HepG2 (cell line): ENCODE measurements around the gene FAM234A. TPM values are rescaled to one million over a fixed set of nuclear protein-coding genes. Genes with fewer than 3 reads are reported as not detected.

Source experiments
- ATAC-seq: fragments of 200-7000 bp; cut with Tn5 transposase; 3 replicates; pipeline ENCODE4 v1.9.1; 2020; ENCODE audit warnings: mild to moderate bottlenecking, moderate library complexity
- BruUV-seq: library from RNA; stranded (reverse); fragments of 400-500 nt; replicated peaks from 2 replicates; lab custom pipeline; 2021; lab: Mats Ljungman, UMichigan
- CTCF ChIA-PET: fragments of 300-600 bp; formaldehyde crosslinking; extraction: SDS; loops from one replicate; lab custom pipeline; 2021; ENCODE audit warnings: low total read pairs, inconsistent platforms, low intra/inter-chr PET ratio; lab: Yijun Ruan, JAX
- POLR2A ChIA-PET: fragments of 350-600 bp; sonication (Branson Sonifier 250); formaldehyde crosslinking; loops from one replicate; lab custom pipeline; 2020; ENCODE audit warnings: antibody characterized with exemption, inconsistent platforms; lab: Yijun Ruan, JAX
- DNase-seq: peaks from one replicate; pipeline ENCODE4 v3.0.0-alpha.2; 2015; ENCODE audit warnings: low spot score
- FAIRE-seq: peaks from 3 replicates; lab custom pipeline; 2011; peaks lifted over from hg19 to GRCh38; lab: Jason Lieb, UNC
- H2AFZ ChIP-seq: one replicate; pipeline ENCODE4 v1.6.1; 2011; ENCODE audit warnings: low read length, inconsistent platforms
- H3K27ac ChIP-seq: fragments of 300-600 bp; 3 replicates; pipeline ENCODE4 v1.8.0; 2011; ENCODE audit warnings: mixed run types, mild to moderate bottlenecking, mixed read lengths, low read length, inconsistent platforms; ENCODE audit not compliant: insufficient read depth; ENCODE audit errors: extremely low read length
- H3K27me3 ChIP-seq, 2 experiments: fragments of 200-600 bp in 1 of 2; 2 replicates in 1 of 2; 3 replicates in 1 of 2; pipeline versions ENCODE4 v1.6.0 to v1.8.0; 2011; ENCODE audit warnings: low read length in 2 of 2, mild to moderate bottlenecking in 2 of 2, moderate library complexity in 2 of 2, inconsistent platforms in 1 of 2; ENCODE audit not compliant: insufficient read depth in 2 of 2, control insufficient read depth in 1 of 2
- H3K36me3 ChIP-seq, 2 experiments: fragments of 200-600 bp in 1 of 2; replicated peaks in 1 of 2; 2 replicates in 1 of 2; 3 replicates in 1 of 2; pipeline versions ENCODE4 v1.5.1 to v1.8.0; 2011; ENCODE audit warnings: low read length in 2 of 2, inconsistent platforms in 1 of 2; ENCODE audit not compliant: insufficient read depth in 2 of 2, control insufficient read depth in 1 of 2
- H3K4me1 ChIP-seq: 2 replicates; pipeline ENCODE4 v1.5.1; 2012; ENCODE audit warnings: low read length, inconsistent platforms; ENCODE audit not compliant: insufficient read depth
- H3K4me2 ChIP-seq: 2 replicates; pipeline ENCODE4 v1.6.0; 2011; ENCODE audit warnings: low read depth, low read length, inconsistent platforms
- H3K4me3 ChIP-seq, 3 experiments: fragments of 200-600 bp in 1 of 3; sonication (generic), shearing (Covaris generic) in 1 of 3; replicated peaks in 1 of 3; 2 replicates each; pipeline ENCODE4 v1.5.1; 2011 to 2016; ENCODE audit warnings: low read length in 3 of 3, inconsistent platforms in 2 of 3, low read depth in 2 of 3, mild to moderate bottlenecking in 2 of 3, control low read depth in 1 of 3, mixed read lengths in 1 of 3; ENCODE audit not compliant: insufficient read depth in 1 of 3
- H3K79me2 ChIP-seq: one replicate; pipeline ENCODE4 v1.6.1; 2011; ENCODE audit warnings: low read length, inconsistent platforms; ENCODE audit not compliant: insufficient read depth
- H3K9ac ChIP-seq: 2 replicates; pipeline ENCODE4 v1.6.0; 2011; ENCODE audit warnings: mild to moderate bottlenecking, low read depth, low read length, inconsistent platforms; ENCODE audit not compliant: insufficient read depth
- H3K9me3 ChIP-seq: 2 replicates; pipeline ENCODE4 v1.5.1; 2012; ENCODE audit warnings: mild to moderate bottlenecking, low read length
- H4K20me1 ChIP-seq: 2 replicates; pipeline ENCODE4 v1.6.0; 2011; ENCODE audit warnings: inconsistent platforms, mild to moderate bottlenecking, low read length, moderate library complexity; ENCODE audit not compliant: insufficient read depth
- EED ChIP-seq: sonication (generic); formaldehyde crosslinking; IDR thresholded peaks from 2 replicates; pipeline ENCODE4 v1.5.0; 2020; ENCODE audit warnings: mild to moderate bottlenecking, missing genetic modification reagents
- HOXA3 ChIP-seq: sonication (generic); formaldehyde crosslinking; IDR thresholded peaks from 2 replicates; pipeline ENCODE4 v1.5.0; 2020; ENCODE audit warnings: missing genetic modification reagents
- KLF13 ChIP-seq: sonication (generic); formaldehyde crosslinking; IDR thresholded peaks from 2 replicates; pipeline ENCODE4 v1.4.0; 2020; ENCODE audit warnings: mild to moderate bottlenecking, missing genetic modification reagents
- MAZ ChIP-seq, 2 experiments: sonication (generic) in 1 of 2; formaldehyde crosslinking in 1 of 2; IDR thresholded peaks; 2 replicates each; pipeline versions ENCODE4 v1.5.0 to v1.6.1; 2012 to 2020; ENCODE audit warnings: low read depth in 2 of 2, mild to moderate bottlenecking in 2 of 2, borderline replicate concordance in 1 of 2, improper control_type of control experiment in 1 of 2, low read length in 1 of 2, missing genetic modification reagents in 1 of 2, moderate library complexity in 1 of 2
- PCBP2 ChIP-seq: fragments of 200-400 bp; formaldehyde crosslinking; optimal IDR thresholded peaks from 2 replicates; pipeline ENCODE3; 2018; ENCODE audit warnings: low read length, low read depth; ENCODE audit not compliant: poor library complexity, severe bottlenecking
- RORA ChIP-seq: sonication (generic); formaldehyde crosslinking; IDR thresholded peaks from 2 replicates; pipeline ENCODE4 v1.5.0; 2020; ENCODE audit warnings: mild to moderate bottlenecking, missing genetic modification reagents, moderate library complexity
- SIN3B ChIP-seq: fragments of 150-350 bp; IDR thresholded peaks from 2 replicates; pipeline ENCODE4 v1.6.1; 2014; ENCODE audit warnings: low read length
- TEAD2 ChIP-seq: sonication (generic); formaldehyde crosslinking; IDR thresholded peaks from 2 replicates; pipeline ENCODE4 v1.9.0; 2021; ENCODE audit warnings: missing genetic modification reagents
- XRCC5 ChIP-seq: fragments of 200-400 bp; formaldehyde crosslinking; optimal IDR thresholded peaks from 2 replicates; pipeline ENCODE3; 2017; ENCODE audit warnings: mild to moderate bottlenecking, low read length
- ZBTB8A ChIP-seq: sonication (generic); formaldehyde crosslinking; IDR thresholded peaks from 2 replicates; pipeline ENCODE4 v1.4.0; 2020; ENCODE audit warnings: mild to moderate bottlenecking, low read depth, missing genetic modification reagents, borderline replicate concordance
- ZFP1 ChIP-seq: IDR thresholded peaks from 2 replicates; pipeline ENCODE4 v1.6.1; 2016
- ZFP41 ChIP-seq: sonication (generic); formaldehyde crosslinking; IDR thresholded peaks from 2 replicates; pipeline ENCODE4 v1.4.0; 2020; ENCODE audit warnings: mild to moderate bottlenecking, missing genetic modification reagents, borderline replicate concordance
- ZKSCAN5 ChIP-seq: sonication (generic); formaldehyde crosslinking; IDR thresholded peaks from 2 replicates; pipeline ENCODE4 v1.5.1; 2020; ENCODE audit warnings: mild to moderate bottlenecking, missing genetic modification reagents
- ZNF224 ChIP-seq: sonication (generic); formaldehyde crosslinking; IDR thresholded peaks from 2 replicates; pipeline ENCODE4 v1.5.0; 2020; ENCODE audit warnings: mild to moderate bottlenecking, missing genetic modification reagents
- ZNF547 ChIP-seq: sonication (generic); formaldehyde crosslinking; IDR thresholded peaks from 2 replicates; pipeline ENCODE4 v1.5.1; 2020; ENCODE audit warnings: mild to moderate bottlenecking, missing genetic modification reagents
- WGBS: methylation state at CpG from one replicate; pipeline ENCODE4 v1.1.6; 2017; ENCODE audit warnings: low lambda C conversion rate; 5-methylcytosine and 5-hydroxymethylcytosine counted together
- in situ Hi-C: cut with HindIII; loops from 2 replicates; pipeline ENCODE4 v1.10.0; 2017; ENCODE audit warnings: low pct_unique_long_range_greater_than_20kb; ENCODE audit not compliant: extremely low pct_ligation_motif_present
- intact Hi-C: fragments of 100-400 bp; cut with micrococcal nuclease; formaldehyde crosslinking; loops from one replicate; pipeline ENCODE4 v1.10.0; 2022; ENCODE audit not compliant: unreplicated experiment
- polyA plus RNA-seq, 8 experiments: library from polyadenylated mRNA; depleted of rRNA in 3 of 8; stranded (reverse) in 7 of 8; unstranded in 1 of 8; fragments of >200 nt; fragmentation: Illumina TruSeq in 4 of 8; extraction: Trizol in 4 of 8; gene quantifications; 2 replicates each; pipeline versions ENCODE4 v1.2.1 to v1.2.3, GENCODE V29; 2011 to 2016; ENCODE audit warnings: low read depth in 4 of 8, missing spikeins in 1 of 8, mixed read lengths in 1 of 8; ENCODE audit not compliant: insufficient read depth in 1 of 8
- total RNA-seq, 5 experiments: library from RNA; depleted of rRNA; stranded (reverse); fragments of >200 nt; fragmentation: Illumina TruSeq; extraction: Trizol; gene quantifications; 2 replicates each; pipeline ENCODE4 v1.2.3, GENCODE V29; 2016; ENCODE audit warnings: low read depth in 1 of 5
- TF ChIP-seq, protein P1 (sequence below): sonication (generic); formaldehyde crosslinking; IDR thresholded peaks from 2 replicates; pipeline ENCODE4 v1.4.0; 2020; ENCODE audit warnings: missing genetic modification reagents
- TF ChIP-seq, protein P2 (sequence below): sonication (generic); formaldehyde crosslinking; IDR thresholded peaks from 2 replicates; pipeline ENCODE4 v1.5.0; 2020; ENCODE audit warnings: missing genetic modification reagents, mild to moderate bottlenecking, borderline replicate concordance
- TF ChIP-seq, protein P3 (sequence below): sonication (generic); formaldehyde crosslinking; IDR thresholded peaks from 2 replicates; pipeline ENCODE4 v1.4.0; 2020; ENCODE audit warnings: mild to moderate bottlenecking, missing genetic modification reagents

Gene FAM234A
- total and polyA plus RNA-seq, 2 of the 13 experiments (the other 11 are each of a cell fraction or from before 2014, with no cell fraction given) = 29.2 to 34.4 TPM

DNA sequence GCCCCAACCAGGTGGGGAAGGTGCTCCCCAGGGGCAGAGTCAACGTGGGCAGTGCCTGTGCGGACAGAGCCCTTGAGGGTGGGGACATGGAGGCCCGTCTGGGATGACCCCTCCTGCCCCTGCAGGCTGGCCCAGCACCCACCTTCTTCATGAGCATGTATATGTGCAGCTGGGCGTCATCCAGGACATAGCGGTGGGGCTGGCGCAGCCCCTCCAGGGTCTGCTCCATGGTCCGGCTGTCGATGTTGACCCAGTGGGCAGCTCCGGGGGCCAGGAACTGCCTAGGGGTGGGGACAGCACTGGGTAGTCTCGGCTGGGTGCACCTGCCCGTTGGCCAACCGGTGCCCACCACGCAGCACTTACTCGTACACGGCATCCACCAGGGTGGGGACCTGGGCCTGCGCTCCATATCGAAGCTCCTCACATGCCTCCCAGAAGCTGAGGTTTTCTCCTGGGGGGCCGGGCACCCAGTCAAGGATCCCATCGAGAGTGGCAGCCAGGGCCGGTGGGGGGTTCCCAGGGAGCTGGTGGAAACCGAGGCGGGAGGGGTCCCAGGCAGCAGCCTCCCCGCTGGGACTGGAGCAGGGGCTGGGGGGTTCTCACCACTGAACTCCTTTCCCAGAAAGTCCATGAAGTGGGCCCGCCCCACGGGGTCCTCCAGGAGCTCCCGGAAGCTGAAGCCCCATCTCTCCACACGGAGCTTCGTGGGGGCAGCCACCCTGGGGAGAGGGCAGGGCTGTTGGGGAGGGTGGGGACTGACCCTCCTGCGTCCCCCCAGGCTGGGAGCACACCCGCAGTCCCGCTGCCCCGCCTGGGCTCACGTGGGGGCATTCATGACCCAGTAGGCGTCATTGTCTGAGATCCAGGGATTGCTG is 36.0 kb downstream of the FAM234A start:
- POLR2A ChIA-PET = no interaction called here
- BruUV-seq = no TSS peak
- intact Hi-C loops = no loop called here

More for the DNA sequence above, 36.0 kb downstream of the FAM234A start:
- Histone ChIP-seq H2AFZ (no peak overlapping the region), H3K4me1 (peaks cover 42% of the 10 kb centered on the region), H3K9me3 (no peaks in the 10 kb centered on the region), H3K36me3 (no peaks in the 10 kb centered on the region), H3K79me2 (no peaks in the 10 kb centered on the region), H4K20me1 (no peaks in the 10 kb centered on the region), H3K27ac (no peak overlapping the region), H3K27me3 (peaks cover 21 to 67% of the 10 kb centered on the region in 2 experiments; a peak in 4 of 5 replicates), H3K4me2 (no peak overlapping the region), H3K4me3 (no peak overlapping the region), H3K9ac (no peak overlapping the region)
- no peak for FAIRE-seq
- DNase-seq = no peak
- CTCF ChIA-PET = no interaction called here
- TF ChIP-seq, protein P1, sequence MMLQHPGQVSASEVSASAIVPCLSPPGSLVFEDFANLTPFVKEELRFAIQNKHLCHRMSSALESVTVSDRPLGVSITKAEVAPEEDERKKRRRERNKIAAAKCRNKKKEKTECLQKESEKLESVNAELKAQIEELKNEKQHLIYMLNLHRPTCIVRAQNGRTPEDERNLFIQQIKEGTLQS (CRISPR knock-in tag) = no peak
- TF ChIP-seq, protein P2, sequence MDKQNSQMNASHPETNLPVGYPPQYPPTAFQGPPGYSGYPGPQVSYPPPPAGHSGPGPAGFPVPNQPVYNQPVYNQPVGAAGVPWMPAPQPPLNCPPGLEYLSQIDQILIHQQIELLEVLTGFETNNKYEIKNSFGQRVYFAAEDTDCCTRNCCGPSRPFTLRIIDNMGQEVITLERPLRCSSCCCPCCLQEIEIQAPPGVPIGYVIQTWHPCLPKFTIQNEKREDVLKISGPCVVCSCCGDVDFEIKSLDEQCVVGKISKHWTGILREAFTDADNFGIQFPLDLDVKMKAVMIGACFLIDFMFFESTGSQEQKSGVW (CRISPR knock-in tag) = no peak
- TF ChIP-seq TEAD2 (CRISPR knock-in tag) = no peak
- TF ChIP-seq KLF13 (CRISPR knock-in tag) = no peak
- TF ChIP-seq HOXA3 = no peak
- no peak for TF ChIP-seq ZFP1 (CRISPR knock-in tag)
- TF ChIP-seq ZNF224 = no peak
- no peak for TF ChIP-seq ZKSCAN5 (CRISPR knock-in tag)
- TF ChIP-seq EED (CRISPR knock-in tag) = no peak
- no peak for TF ChIP-seq SIN3B
- no peak for TF ChIP-seq MAZ (IDR thresholded peaks at IDR 0.05; ENCODE audit: borderline replicate concordance, low read depth, low read length)
- TF ChIP-seq MAZ (CRISPR knock-in tag; IDR thresholded peaks at IDR 0.05; ENCODE audit: low read depth) = no peak
- TF ChIP-seq PCBP2 = no peak
- TF ChIP-seq, protein P3, sequence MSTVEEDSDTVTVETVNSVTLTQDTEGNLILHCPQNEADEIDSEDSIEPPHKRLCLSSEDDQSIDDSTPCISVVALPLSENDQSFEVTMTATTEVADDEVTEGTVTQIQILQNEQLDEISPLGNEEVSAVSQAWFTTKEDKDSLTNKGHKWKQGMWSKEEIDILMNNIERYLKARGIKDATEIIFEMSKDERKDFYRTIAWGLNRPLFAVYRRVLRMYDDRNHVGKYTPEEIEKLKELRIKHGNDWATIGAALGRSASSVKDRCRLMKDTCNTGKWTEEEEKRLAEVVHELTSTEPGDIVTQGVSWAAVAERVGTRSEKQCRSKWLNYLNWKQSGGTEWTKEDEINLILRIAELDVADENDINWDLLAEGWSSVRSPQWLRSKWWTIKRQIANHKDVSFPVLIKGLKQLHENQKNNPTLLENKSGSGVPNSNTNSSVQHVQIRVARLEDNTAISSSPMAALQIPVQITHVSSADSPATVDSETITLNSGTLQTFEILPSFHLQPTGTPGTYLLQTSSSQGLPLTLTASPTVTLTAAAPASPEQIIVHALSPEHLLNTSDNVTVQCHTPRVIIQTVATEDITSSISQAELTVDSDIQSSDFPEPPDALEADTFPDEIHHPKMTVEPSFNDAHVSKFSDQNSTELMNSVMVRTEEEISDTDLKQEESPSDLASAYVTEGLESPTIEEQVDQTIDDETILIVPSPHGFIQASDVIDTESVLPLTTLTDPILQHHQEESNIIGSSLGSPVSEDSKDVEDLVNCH (CRISPR knock-in tag) = no peak
- no peak for TF ChIP-seq ZNF547 (CRISPR knock-in tag)
- no peak for TF ChIP-seq RORA (CRISPR knock-in tag)
- TF ChIP-seq ZBTB8A (CRISPR knock-in tag) = no peak
- no peak for TF ChIP-seq XRCC5
- no peak for TF ChIP-seq ZFP41 (CRISPR knock-in tag)
- ATAC-seq = no peak
- in situ Hi-C loops = loop anchor here (5.0 kb wide), 1 partner anchor 92 kb away; no protein-coding TSS in a partner anchor
- 28% methylated on average over 5 of the region's 34 CpGs for WGBS
